ENCODE measurements around the gene CRABP2. TPM values are rescaled to one million over a fixed set of nuclear protein-coding genes. Genes with fewer than 3 reads are reported as not detected.

The CRABP2 gene
- total RNA-seq, 1 donor from 2014 or later, result 2.4 TPM

DNA sequence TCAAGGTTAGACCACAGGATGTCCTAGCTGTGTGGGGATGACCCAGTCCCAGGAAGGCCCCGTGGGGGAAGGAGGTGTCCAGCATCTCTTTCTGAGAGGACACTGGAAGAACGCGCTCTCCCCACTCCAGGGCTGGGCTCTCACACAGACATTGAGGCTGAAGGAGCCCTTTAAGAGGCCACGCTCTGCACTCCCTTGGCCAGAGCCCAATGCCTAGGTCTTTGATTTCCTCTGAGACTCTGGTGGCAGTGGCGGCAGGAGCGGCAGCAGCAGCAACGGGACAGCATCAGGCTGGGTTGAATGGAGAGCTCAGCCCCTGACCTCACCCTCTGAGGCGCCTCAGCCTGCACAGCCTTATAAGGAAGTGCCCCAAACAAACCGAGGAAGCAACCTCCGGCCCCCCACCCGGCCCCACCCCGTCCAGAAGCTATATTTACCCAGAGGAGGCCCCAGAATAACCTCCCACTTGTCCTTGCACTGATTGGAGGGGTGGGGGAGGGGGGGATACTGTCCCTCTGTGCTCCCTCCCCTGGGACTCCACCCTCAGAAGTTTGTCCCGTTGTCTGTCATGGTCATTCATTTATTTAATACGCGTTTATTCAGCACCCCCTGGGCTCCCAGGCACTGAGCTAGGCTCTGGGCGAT lies 40.5 kb downstream of the CRABP2 start:
- TF ChIP-seq, protein P1, sequence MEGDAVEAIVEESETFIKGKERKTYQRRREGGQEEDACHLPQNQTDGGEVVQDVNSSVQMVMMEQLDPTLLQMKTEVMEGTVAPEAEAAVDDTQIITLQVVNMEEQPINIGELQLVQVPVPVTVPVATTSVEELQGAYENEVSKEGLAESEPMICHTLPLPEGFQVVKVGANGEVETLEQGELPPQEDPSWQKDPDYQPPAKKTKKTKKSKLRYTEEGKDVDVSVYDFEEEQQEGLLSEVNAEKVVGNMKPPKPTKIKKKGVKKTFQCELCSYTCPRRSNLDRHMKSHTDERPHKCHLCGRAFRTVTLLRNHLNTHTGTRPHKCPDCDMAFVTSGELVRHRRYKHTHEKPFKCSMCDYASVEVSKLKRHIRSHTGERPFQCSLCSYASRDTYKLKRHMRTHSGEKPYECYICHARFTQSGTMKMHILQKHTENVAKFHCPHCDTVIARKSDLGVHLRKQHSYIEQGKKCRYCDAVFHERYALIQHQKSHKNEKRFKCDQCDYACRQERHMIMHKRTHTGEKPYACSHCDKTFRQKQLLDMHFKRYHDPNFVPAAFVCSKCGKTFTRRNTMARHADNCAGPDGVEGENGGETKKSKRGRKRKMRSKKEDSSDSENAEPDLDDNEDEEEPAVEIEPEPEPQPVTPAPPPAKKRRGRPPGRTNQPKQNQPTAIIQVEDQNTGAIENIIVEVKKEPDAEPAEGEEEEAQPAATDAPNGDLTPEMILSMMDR (IDR thresholded peaks at IDR 0.05; ENCODE audit: partially characterized antibody, unreplicated experiment), result no peak
- H3K4me3 Mint-ChIP-seq (ENCODE audit: unreplicated experiment), result peak overlapping the region; percentile 65
- H3K27ac Mint-ChIP-seq (ENCODE audit: unreplicated experiment), result peak overlapping the region; percentile 83
- peaks cover 27% of the 10 kb centered on the region for H3K27me3 Mint-ChIP-seq (ENCODE audit: unreplicated experiment)
- DNase-seq, result no peak
- peaks cover 54% of the 10 kb centered on the region for H3K4me1 Mint-ChIP-seq (ENCODE audit: low read depth, unreplicated experiment)
- H3K36me3 Mint-ChIP-seq (ENCODE audit: unreplicated experiment), result no peaks in the 10 kb centered on the region
- H3K9me3 Mint-ChIP-seq (ENCODE audit: unreplicated experiment), result peaks cover 6% of the 10 kb centered on the region

DNA sequence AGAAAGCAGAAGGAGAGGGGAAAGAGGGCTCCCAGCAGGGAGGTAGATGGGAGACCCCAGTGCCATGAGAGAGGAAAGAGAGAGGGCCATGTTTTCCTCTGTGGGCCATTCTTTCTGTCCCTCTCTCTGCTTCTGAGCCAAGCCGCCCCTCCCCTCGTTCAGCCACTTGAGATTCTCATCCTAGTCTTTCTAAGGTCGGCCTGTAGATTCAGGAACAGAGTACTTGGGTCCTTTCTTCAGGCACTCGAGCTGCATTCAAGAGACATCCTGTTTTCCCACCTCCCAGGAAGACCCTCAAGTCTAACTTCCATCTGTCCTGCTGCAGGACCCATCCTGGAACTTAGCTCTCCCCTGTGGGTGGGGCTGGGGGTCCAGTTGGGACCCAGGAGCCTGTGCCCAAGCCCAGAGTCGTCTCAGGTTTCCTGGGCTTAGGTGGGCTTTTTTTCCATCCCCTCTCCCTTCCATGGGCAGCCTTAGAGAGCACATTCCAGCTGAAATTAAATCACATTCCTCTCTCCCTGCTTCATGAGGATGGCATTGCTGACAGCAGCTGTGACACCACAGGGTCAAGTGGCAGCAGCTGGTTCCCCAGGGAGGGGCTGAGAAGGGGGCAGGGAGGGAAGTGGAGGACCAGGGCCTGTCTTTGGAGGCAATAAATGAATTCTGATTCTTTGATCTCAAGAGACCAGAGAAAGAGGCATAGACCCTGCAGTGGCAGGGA lies 41.2 kb downstream of the CRABP2 start:
- Mint-ChIP-seq H3K9me3 (ENCODE audit: unreplicated experiment) (peaks cover 6% of the 10 kb centered on the region), H3K27ac (ENCODE audit: unreplicated experiment) (peak overlapping the region; percentile 83), H3K36me3 (ENCODE audit: unreplicated experiment) (no peaks in the 10 kb centered on the region), H3K4me1 (ENCODE audit: low read depth, unreplicated experiment) (peaks cover 57% of the 10 kb centered on the region), H3K4me3 (ENCODE audit: unreplicated experiment) (peak overlapping the region; percentile 58), H3K27me3 (ENCODE audit: unreplicated experiment) (peaks cover 33% of the 10 kb centered on the region)
- peak; percentile 66 for DNase-seq
- TF ChIP-seq, protein P1 (IDR thresholded peaks at IDR 0.05; ENCODE audit: partially characterized antibody, unreplicated experiment), result no peak

DNA sequence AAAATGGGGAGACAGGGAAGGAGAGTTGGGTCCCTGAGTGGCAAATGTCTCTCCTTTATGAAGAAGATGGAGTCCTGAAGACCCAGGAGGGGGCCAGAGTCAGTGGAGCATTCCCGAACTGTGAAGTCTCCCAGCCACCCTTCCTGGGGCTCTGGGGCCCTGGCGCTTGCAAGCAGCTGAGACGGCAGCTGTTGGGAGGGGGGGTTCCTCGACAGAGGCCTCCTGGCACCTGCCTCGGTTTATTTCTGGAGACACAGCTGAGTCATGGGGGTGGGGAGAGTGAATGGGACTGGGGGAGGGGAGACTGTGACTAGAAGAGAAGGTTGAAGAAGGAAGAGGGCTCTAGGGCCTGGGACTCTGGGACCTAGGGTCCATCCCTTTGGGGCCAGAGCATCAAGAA lies 42.2 kb downstream of the CRABP2 start:
- TF ChIP-seq, protein P1 (IDR thresholded peaks at IDR 0.05; ENCODE audit: partially characterized antibody, unreplicated experiment), result no peak

DNA sequence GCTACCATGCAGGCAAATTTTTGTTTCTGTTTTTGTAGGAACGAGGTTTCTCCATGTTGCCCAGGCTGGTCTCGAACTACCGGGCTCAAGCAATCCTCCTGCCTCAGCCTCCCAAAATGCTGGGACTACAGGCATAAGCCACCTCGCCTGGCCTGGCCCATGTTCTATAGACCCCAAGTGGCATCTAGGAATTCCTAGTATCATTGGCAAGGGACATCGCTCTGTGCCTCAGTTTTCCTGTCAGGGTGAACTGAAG lies 42.7 kb downstream of the CRABP2 start:
- Mint-ChIP-seq H3K4me3 (ENCODE audit: unreplicated experiment) (peak overlapping the region; percentile 50), H3K27ac (ENCODE audit: unreplicated experiment) (peak overlapping the region; percentile 30)

More for the DNA sequence above, 42.2 kb downstream of the CRABP2 start:
- H3K4me1 Mint-ChIP-seq (ENCODE audit: low read depth, unreplicated experiment), result peaks cover 52% of the 10 kb centered on the region
- H3K27ac Mint-ChIP-seq (ENCODE audit: unreplicated experiment), result peak overlapping the region; percentile 83
- H3K36me3 Mint-ChIP-seq (ENCODE audit: unreplicated experiment), result no peaks in the 10 kb centered on the region
- peaks cover 28% of the 10 kb centered on the region for H3K27me3 Mint-ChIP-seq (ENCODE audit: unreplicated experiment)
- peak overlapping the region; percentile 58 for H3K4me3 Mint-ChIP-seq (ENCODE audit: unreplicated experiment)
- no peak for DNase-seq
- peaks cover 6% of the 10 kb centered on the region for H3K9me3 Mint-ChIP-seq (ENCODE audit: unreplicated experiment)

More for the DNA sequence above, 42.7 kb downstream of the CRABP2 start:
- Mint-ChIP-seq H3K9me3 (ENCODE audit: unreplicated experiment) (peaks cover 6% of the 10 kb centered on the region), H3K27me3 (ENCODE audit: unreplicated experiment) (peaks cover 26% of the 10 kb centered on the region), H3K4me1 (ENCODE audit: low read depth, unreplicated experiment) (peaks cover 49% of the 10 kb centered on the region), H3K36me3 (ENCODE audit: unreplicated experiment) (no peaks in the 10 kb centered on the region)
- DNase-seq, result no peak
- TF ChIP-seq, protein P1 (IDR thresholded peaks at IDR 0.05; ENCODE audit: partially characterized antibody, unreplicated experiment), result no peak

Data from glutamatergic neuron (in vitro differentiated cells).